GM12892 (cell line): ENCODE results near the gene CXCL12.

Experiments used
- POLR2A ChIP-seq: IDR thresholded peaks from 2 replicates; pipeline ENCODE4 v1.6.1; 2011; ENCODE audit warnings: low read depth, low read length, control low read depth
- POLR2AphosphoS5 ChIP-seq: IDR thresholded peaks from 2 replicates; pipeline ENCODE4 v1.6.1; 2011; ENCODE audit warnings: low read depth, low read length, control low read depth
- TAF1 ChIP-seq: IDR thresholded peaks from 2 replicates; pipeline ENCODE4 v1.6.1; 2011; ENCODE audit warnings: low read depth, mild to moderate bottlenecking, control low read depth, low read length, borderline replicate concordance

- no peak for TF ChIP-seq POLR2A
- no peak for TF ChIP-seq POLR2AphosphoS5
- no peak for TF ChIP-seq TAF1
Observed at GRCh38 chr10:44398747-44399658, 14.1 kb upstream of the CXCL12 start.
